Activated CD4-positive, alpha-beta T cell treated with anti-CD3 and anti-CD28 coated beads, Interleukin-2, Interleukin-4, amounts not matched to agents 100 ng/mL and 50 ng/mL, durations not matched to agents 16 hours and 8 hours (primary cell): ENCODE measurements around the gene ZC2HC1B.
A peak's percentile ranks its signal among the peaks of the same experiment; 100 is the strongest.
"Not testable (repeated sequence)": the region's sequence is repeated elsewhere in the genome, so short reads cannot be mapped to it uniquely, and the experiment has no call there.

Experiments used
- DNase-seq: peaks from one replicate; pipeline ENCODE4 v3.0.0-alpha.2; 2020; ENCODE audit warnings: low spot score

The ZC2HC1B gene

DNA sequence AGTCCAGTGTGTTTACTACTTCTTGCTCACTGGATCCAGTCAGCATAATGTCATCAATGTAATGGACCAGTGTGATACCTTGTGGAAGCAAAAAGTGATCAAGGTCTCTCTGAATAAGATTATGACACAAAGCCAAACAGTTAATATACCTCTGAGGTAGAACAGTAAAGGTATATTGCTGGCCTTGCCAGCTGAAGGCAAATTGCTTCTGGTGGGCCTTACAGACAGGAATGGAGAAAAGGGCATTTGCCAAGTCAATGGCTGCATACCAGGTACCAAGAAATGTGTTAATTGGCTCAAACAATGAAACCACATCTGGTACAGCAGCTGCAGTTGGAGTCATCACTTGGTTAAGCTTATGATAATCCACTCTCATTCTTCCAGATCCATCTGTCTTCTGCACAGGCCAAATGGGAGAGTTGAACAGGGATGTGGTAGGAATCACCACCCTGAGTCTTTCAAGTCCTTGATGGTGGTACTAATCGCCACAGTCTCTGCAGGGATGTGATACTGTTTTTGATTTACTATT is 7.0 kb downstream of the ZC2HC1B start:
- DNase-seq = not testable (repeated sequence)

DNA sequence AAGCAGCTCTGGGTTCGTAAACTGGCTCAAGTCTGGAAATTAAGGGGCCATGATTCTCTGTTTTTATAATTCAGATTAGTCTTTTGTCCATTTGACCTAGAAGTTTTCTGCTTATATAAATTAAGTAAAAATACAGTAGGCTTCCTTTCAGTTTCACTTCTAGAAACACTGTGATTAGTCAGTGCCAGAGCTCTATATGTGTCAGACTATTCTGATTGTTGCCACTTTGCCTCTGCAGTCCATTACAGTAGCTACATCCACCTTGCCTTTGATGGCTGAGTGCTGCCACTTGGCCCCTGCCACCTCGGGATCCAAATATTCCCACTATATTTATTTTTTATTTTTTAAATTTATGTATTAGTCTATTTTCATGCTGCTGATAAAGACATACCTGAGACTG is 7.9 kb downstream of the ZC2HC1B start:
- DNase-seq = peak; percentile 57

DNA sequence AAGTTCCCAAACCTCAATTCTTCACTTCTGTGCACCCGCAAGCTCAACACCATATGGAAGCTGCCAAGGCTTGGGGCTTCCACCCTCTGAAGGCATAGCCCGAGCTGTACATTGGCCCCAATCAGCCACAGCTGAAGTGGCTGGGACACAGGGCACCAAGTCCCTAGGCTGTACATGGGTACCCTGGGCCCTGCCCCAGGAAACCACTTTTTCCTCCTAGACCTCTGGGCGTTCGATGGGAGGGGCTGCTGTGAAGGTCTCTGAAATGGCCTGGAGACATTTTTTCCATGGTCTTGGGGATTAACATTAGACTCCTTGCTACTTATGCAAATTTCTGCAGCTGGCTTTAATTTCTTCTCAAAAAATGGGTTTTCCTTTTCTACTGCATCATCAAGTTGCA is 9.3 kb downstream of the ZC2HC1B start:
- not testable (repeated sequence) for DNase-seq

DNA sequence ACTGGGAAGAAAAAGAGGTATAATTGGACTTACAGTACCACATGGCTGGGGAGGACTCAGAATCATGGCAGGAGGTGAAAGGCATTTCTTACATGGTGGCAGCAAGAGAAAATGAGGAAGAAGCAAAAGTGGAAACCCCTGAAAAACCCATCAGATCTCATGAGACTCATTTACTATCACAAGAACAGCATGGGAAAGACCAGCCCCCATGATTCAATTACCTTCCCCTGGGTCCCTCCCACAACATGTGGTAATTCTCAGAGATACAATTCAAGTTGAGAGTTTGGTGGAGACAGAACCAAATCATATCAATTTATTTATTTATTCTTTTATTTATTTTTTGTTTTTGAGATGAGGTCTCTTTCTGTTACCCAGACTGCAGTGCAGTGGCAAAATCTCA is 10.2 kb downstream of the ZC2HC1B start:
- DNase-seq = not testable (repeated sequence)

DNA sequence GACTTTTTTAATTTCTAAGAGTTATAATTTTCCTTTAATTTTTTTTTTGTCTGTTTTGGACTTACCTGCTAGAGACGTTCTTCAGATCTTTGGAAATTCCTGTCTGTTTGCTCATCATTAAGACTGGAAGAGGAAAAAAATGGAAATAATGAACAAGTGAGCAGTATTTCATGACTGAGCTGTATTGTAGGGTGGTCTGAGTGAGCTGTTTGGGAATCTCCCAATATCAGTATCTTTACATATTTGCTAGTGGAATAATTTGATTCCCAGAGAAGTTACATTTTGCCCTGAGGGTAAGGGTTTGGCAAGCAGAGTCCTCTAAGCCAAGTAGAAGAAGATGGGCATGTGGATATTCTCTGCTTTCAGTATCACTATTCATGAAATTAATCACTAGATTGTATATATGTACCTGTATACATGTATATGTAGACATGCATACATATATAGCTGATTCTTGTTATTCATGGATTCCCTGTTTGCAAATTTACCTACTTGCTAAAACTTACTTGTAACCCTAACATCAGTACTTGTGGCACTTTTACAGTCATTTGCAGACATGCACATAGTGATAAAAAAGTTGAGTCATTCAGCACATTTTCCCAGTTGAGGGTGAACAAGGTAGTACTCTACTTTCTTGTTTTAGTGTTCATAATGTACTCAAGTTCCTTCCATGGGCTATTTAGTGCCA is 13.5 kb downstream of the ZC2HC1B start:
- peak; percentile 55 for DNase-seq

DNA sequence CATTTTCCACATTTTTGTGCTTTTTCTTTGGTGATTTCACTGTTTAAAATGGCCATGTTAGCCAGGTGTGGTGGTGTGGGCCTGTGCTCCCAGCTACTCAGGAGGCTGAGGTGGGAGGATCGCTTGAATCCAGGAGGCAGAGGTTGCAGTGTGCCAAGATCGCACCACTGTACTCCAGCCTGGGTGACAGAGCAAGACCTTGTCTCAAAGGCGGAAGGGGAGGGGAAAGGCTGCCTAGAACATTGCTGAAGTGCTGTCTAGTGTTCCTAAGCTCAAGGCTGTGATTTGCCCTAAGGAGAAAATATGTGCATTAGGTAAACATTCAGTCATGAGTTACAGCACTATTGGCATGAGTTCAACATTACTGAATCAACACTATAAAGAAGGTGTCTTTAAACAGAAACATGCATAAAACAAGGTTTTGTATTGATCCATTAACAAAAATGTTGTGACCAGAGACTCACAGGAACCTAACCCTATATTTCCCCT is 14.0 kb downstream of the ZC2HC1B start:
- DNase-seq = no peak

DNA sequence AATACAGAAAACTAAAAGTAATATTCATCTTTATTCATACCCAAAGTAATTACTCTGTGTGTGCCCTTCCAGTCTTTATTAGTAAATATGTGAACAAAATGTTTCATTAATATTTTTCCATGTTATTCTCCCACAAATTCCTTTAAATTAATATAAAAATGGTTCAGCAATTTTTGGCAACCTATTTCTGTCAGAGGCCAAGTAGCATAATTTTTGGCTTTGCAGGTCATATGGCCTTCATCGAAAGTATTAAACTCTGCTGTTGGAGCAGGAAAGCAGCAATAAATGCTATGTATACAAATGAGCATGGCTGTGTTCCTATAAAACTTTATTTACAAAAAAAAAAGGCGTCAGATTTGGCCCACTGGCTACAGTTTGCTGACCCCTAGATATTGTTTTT is 16.1 kb downstream of the ZC2HC1B start:
- no peak for DNase-seq

DNA sequence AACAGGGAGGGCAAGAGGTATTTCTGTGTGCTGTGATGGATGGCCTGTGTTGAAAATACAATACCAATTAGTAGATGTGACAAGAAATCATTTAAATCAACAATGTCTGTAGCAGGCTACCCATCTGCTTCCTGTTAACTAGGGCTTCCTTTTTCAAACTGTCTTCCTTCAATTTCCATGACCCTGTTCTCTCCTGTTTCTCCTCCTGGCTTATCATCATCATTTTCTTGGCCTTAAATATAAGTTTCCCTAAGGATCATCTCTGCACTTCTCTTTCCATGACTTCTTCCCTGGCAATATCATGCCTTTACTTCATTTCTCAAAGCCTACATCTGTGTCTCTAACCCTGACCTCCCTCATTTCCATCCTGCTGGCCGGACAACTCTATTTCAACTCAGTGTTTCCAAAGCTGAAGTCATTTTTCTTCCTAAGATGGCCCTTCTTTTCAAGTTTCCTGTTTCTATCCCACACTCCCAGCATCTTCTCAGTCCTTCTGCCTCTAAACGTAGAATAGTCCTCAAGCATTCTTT is 18.2 kb downstream of the ZC2HC1B start:
- DNase-seq = no peak

DNA sequence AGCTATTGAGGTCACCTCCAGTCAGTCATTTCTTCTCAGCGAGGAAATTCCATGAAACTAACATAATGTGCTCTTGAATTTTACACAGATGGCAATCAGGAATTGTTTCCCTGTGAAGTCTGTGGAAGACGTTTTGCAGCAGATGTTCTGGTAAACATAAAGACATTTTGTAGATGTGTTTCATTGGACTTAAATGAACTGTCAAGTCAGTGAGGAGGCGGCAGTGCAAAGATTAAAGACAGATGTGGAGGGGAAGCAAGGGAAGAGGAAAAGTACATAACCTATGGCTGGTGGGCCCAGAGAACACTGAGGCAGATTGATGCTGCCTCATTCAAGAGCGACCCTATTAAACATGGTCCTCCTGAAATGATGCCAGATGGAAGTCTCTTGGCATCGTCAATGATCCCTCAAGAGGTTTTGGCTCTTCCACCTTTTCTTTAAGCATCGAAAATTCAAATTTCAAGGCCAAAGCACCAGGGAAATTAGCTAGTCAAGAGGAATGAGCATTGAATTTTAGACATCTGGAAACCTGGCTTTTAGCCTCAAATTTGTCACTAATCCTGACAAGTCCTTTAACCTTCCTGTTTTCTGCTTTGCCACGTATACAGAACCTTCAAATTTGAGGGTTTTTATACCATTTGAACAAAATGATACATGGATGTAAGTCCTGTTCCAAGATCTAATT is 20.1 kb downstream of the ZC2HC1B start:
- no peak for DNase-seq

DNA sequence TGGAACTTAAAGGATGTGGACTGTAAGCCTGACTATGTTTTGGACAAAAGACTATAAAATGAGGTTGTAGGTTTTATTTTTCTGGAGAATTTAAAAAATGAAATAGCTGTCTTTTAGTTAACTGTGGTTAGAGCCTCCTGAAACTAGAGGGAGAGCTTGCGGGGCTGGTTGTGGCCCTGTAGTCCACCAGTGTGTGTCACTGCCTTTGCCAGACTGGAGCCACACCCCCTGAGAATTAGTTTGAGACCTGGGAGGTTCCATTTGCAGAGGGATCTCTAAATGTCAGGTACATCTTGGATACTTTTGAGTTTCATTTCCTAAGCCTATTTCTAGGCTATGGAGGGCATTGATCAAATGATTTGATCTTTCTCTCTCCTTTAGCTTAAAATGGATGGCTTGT is 20.8 kb downstream of the ZC2HC1B start:
- DNase-seq = no peak

DNA sequence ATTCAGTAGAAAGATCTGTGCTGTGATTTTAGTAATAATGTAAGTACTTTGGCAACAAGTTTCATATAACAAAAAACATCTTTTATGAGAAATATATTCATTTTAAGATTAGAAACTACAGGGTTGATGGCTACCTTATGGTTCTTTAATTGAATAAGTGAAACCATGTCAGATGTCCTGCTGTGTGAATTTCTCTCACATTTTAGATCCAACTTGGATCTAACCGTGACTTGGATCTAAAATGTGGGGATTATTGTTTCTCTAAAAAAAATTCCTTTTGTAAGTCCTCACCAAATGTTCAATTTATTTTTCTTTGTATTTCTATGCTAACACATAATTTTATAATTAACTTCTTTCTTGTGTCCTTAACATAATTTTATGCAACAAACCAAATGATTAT is 30.4 kb downstream of the ZC2HC1B start:
- no peak for DNase-seq

DNA sequence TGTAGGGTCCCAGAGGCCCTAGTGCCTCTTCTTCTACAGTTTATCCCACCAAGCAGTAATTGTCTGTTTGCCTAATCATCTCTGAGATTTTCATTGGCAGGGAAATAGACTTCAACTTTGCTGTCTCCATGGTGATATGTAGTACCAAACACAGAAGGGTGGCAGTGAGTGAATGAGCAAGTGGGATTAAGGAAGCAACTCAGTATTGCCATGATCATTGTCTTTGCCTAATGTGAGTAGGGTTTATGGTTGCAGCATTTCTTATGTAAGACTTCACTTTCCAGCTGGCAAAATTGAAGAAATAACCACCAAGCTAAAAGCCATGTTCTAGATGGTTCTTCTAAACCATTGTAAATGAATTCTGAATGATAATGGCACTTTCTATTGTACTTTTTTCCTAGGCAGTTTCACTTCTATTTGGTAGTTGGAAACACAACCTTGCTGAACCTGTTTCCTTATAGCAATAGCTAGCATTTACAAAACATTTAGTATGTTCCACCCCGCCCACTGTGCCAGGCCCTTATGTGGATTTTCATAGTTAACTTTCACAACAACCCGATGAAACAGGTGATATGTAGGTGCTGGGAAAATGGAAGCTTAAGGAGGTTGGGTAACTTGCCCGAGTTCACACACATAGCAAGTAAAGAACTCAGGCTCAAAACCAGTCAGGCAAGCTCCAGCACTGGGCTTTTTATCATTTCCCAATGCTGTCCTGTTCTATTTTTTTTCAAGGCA is 32.0 kb downstream of the ZC2HC1B start:
- DNase-seq = no peak

DNA sequence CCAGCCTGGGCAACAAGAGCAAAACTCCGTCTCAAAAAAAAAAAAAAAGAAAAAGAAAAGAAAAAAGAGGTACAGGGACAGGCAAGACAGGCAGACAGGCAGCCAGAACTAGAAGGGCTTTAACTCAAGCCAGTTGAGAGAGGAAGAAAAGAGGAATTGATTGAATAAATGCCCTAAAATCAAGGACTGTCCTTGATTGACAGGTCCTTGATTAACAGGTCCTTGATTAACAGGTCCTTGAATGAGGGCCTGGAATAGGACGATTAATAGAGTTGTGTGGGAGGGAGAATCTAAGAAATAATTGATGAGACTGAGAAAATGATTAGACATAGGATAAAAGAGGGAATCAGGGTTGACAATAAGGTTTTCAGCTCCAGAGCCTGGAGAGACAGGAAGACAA is 36.1 kb downstream of the ZC2HC1B start:
- no peak for DNase-seq

DNA sequence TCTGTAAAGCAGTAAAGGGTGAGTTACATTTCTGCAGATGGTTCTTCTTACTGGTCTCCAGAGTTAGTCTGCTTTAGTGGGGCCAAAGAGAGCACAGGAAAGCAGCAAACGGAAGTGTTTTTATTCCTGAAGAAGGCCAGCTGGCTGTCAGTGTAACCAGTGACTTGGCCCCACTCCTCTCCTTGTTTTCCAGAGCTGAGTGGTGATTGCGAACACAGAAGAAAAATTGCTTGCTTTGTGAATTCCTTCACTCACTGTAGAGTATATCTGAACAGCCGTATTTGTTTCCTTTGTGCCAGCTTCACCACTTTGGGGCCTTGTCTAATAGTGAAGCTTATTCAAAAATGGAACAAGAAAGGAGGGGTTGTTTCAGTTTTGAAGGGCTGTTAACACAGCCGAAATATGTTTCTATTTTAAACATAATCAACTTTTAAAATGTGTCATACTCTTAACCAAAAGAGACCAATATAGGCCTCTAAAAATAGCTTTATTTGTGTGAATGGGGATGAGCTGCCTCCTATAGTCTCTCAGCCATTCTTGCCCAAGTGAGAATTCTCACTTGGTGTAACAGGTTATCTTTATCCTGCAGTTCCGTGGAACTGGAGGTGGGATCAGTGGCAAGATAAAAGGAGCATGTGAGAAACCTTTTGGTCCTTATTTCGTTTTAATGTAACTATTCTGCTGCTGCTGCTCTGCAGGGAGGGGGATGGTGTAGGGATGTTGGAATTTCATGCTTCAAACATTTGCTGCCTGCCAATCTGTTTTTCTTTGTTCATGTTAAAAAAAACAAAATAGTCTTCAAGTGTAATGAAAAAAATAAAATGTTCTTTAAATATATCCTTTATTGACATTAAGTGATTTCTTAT is 37.8 kb downstream of the ZC2HC1B start:
- peak; percentile 64 for DNase-seq

DNA sequence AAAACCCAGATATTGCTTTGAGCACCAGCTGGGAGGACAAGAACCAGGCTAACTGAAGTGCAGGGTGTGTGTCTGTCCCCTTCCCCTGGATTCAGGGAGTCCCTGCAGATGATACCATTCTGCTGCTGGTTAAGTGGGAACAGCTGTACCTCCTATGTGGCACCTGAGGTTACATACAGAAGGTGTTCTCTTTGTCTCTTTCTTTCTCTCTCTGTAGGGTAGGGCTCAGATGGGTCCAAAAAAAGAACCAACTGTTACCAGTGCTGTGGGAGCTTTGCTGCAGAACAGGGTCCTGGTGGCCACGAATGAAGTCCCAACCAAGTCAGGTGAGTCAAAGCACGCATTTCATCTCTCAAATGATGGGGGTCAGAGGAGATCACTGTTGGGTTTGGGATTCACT is 38.6 kb downstream of the ZC2HC1B start:
- no peak for DNase-seq

DNA sequence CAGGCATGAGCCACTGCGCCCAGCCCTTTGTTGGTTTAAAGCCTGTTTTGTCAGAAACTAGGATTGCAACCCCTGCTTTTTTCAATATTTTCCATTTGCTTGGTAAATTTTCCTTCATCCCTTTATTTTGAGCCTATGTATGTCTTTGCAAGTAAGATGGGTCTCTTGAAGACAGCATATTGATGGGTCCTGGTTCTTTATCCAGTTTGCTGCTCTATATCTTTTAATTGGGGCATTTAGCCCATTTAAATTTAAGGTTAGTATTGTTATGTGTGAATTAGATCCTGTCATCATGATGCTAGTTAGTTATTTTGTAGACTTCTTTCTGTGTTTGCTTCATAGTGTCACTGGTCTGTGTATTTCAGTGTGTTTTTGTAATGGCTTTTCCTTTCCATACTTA is 46.8 kb downstream of the ZC2HC1B start:
- DNase-seq = no peak

DNA sequence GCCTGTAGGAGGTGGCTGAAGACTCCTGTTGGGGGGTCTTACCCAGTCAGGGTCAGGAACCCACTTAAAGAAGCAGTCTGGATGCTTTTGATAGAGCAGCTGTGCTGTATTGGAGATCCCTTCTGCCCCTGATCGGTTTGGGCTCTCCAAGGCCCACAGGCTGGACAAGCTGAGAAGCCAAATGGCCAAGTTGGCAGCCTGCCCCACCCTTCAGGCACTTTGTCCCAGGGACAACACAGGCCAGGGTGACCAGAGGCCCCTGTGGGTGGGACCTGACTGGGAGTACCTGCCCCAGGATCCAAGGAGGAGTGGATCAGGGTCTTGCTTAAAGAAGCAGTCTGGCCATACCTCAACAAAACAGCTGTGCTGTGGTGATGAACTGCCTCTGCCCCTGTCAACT is 48.4 kb downstream of the ZC2HC1B start:
- no peak for DNase-seq

DNA sequence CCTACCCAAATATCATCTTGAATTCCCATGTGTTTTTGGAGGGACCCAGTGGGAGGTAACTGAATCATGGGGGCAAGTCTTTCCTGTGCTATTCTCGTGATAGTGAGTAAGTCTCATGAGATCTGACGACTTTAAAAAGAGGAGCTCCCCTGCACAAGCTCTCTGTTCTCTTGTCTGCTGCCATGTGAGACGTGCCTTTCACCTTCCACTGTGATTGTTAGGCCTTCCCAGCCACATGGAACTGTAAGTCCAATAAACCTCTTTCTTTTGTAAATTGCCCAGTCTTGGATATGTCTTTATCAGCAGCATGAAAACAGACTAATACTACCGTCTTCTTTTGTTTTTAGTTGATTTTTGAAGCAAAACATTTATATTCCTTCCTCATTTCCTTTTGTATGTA is 52.8 kb downstream of the ZC2HC1B start:
- not testable (repeated sequence) for DNase-seq

DNA sequence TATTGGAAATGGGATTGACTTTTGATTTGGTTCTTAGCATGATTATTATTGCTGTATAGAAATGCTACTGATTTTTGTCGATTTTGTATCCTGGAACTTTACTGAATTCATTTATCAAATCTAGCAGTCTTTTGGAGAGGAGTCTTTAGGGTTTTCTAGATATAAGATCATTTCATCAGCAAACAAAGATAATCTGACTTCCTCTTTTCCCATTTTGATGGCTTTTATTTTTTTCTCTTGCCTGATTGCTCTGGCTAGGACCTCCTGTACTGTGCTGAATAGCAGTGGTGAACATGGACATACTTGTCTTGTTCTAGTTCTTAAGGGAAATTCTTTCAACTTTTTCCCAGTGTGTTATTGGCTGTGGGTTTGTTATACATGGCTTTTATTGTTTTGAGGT is 64.6 kb downstream of the ZC2HC1B start:
- DNase-seq = no peak

DNA sequence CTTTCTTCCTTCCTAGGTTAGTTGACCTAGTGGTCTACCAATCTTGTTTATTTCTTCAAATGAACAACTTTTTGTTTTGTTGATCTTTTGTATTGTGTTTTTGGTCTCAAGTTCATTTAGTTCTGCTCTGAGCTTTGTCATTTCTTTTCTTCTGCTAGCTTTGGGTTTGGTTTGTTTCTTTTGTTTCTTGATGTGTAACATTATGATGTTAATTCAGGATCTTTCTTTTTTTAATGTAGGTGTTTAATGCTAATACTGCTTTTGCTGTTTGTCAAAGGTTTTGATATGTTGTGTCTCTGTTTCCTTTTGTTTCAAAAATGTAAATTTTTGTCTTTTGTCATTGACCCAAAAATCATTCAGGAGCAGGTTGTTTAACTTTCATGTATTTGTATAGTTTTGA is 65.7 kb downstream of the ZC2HC1B start:
- DNase-seq = no peak

DNA sequence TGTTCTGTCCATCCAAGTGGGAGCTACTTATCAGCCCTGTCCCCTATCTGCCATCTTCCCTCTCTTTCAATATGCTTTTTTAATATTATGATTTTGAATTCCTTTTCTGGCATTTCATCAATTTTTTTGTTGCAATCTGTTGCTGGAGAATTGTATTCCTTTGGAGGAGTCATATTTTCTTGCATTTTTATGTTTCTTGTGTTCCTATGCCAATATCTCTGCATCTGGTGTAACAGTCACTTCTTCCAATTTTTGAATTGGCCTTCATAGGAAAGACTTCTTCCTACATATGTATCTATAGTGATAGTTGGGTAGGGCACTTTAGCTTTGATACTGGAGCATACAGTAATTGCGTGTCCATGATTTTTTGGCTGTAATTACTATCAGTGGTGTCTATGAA is 70.1 kb downstream of the ZC2HC1B start:
- no peak for DNase-seq

DNA sequence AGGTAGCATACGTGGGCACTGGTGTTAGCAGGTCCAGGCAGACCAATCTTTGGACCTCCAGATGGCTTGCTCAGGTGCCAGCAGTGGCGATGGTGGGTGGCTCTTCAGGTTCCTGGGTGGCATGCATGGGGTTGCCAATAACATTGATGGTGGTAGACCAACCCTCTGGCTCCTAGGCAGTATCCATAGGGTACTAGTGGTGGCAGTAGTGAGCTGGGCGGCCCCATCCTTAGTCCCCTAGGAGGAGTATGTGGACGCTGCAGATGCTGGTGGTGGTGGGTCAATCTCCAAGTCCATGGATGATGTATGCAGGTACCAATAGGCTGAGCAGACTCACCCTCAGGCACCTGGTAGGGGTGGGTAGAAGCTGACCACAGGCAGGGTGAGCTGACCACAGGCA is 70.6 kb downstream of the ZC2HC1B start:
- no peak for DNase-seq
